Body of pancreas (tissue), 4 donors: ENCODE measurements around the gene CREBZF.

Experiments used
- POLR2A ChIP-seq, 3 donors: fragments of 450-650 bp; IDR thresholded peaks; one replicate each; pipeline ENCODE4 v1.6.1; 2016; ENCODE audit warnings: antibody characterized with exemption in 3 of 3, mild to moderate bottlenecking in 2 of 3
- TF ChIP-seq, protein P1 (sequence below), 7 experiments: fragments of 450-650 bp in 4 of 7; fragments of 200-600 bp in 3 of 7; sonication (generic) in 3 of 7; IDR thresholded peaks; one replicate each; pipeline ENCODE4 v1.5.1; 2016 to 2019; ENCODE audit warnings: antibody characterized with exemption in 7 of 7

DNA sequence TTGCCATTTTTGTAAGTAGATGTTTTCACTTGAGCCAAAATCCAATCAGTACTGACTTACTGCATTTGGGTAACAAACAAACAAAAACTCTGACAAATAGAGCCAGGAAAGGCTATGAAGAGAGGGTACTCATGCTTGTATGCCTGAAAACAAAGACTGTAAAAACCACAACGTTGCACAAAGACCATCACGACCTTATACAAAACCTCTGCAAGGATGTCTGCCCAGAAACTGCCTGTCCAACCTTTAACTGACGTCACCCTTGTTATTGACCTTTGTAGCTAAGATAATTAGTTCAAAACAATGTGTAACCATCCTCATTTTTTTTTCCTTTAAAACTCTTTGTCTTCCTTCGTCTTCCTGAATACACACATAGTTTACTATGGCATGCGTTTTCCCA, 804 bp upstream of the CREBZF start:
- no peak for TF ChIP-seq POLR2A (IDR thresholded peaks at IDR 0.05)
- TF ChIP-seq, protein P1, sequence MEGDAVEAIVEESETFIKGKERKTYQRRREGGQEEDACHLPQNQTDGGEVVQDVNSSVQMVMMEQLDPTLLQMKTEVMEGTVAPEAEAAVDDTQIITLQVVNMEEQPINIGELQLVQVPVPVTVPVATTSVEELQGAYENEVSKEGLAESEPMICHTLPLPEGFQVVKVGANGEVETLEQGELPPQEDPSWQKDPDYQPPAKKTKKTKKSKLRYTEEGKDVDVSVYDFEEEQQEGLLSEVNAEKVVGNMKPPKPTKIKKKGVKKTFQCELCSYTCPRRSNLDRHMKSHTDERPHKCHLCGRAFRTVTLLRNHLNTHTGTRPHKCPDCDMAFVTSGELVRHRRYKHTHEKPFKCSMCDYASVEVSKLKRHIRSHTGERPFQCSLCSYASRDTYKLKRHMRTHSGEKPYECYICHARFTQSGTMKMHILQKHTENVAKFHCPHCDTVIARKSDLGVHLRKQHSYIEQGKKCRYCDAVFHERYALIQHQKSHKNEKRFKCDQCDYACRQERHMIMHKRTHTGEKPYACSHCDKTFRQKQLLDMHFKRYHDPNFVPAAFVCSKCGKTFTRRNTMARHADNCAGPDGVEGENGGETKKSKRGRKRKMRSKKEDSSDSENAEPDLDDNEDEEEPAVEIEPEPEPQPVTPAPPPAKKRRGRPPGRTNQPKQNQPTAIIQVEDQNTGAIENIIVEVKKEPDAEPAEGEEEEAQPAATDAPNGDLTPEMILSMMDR (IDR thresholded peaks at IDR 0.05): no peak
